Head of caudate nucleus (tissue), 42 donors: Measurements from ENCODE around the gene BBLN.
"Not testable (repeated sequence)": the region's sequence is repeated elsewhere in the genome, so short reads cannot be mapped to it uniquely, and the experiment has no call there.

Experiments used
- DNase-seq, 42 donors: peaks; one replicate each; pipeline versions ENCODE4 v3.0.0 to v3.0.0-alpha.2; 2020 to 2021; ENCODE audit warnings: mixed read lengths in 7 of 42
- intact Hi-C: fragments of 100-400 bp; cut with DNase I; formaldehyde crosslinking; loops from one replicate; pipeline ENCODE4 v1.15.0; 2022

Gene BBLN

GRCh38 chr9:128121924-128122808 is 37.9 kb upstream of the BBLN start:
- intact Hi-C loops: no loop called here
- no peak for DNase-seq

- intact Hi-C loops: no loop called here
Measured at GRCh38 chr9:128122809-128123175, 37.3 kb upstream of the BBLN start.

DNA sequence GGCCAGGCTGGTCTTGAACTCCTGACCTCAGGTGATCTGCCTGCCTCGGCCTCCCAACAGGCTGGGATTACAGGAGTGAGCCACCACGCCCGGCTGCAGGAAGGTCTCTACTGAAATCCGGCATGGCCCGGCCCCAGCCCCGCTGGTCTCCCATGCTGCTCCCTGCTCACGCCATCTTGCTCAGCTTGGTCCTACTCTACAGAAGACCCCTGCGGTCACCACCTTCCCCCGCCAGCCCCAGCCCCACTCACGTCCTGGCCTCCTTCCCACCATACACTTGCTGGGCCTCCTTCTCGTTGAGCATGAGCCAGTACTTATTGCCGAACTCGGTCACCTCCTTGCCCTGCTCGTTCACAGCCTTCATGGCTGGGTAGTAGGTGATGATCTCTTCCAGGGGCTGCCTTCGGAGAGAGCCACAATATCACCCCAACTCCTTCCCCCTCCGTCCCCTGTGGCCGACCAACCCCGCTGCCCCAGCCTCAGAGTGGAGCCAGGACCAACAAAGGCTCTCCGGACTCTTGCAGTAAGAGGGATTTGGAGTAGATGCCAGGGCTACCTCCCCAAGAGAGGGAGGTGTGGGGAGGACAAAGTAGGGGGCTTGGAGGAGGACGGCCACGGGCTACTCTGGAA is 36.5 kb upstream of the BBLN start:
- no peak for DNase-seq
- intact Hi-C loops: no loop called here

More at GRCh38 chr9:128122809-128123175, 37.3 kb upstream of the BBLN start:
- no peak for DNase-seq

- intact Hi-C loops: no loop called here
- DNase-seq: no peak
Measured at GRCh38 chr9:128124451-128124850, 35.6 kb upstream of the BBLN start.

GRCh38 chr9:128124873-128125579 is 35.0 kb upstream of the BBLN start:
- peak; percentile 51 to 84 (median 72) for DNase-seq
- intact Hi-C loops: no loop called here

DNA sequence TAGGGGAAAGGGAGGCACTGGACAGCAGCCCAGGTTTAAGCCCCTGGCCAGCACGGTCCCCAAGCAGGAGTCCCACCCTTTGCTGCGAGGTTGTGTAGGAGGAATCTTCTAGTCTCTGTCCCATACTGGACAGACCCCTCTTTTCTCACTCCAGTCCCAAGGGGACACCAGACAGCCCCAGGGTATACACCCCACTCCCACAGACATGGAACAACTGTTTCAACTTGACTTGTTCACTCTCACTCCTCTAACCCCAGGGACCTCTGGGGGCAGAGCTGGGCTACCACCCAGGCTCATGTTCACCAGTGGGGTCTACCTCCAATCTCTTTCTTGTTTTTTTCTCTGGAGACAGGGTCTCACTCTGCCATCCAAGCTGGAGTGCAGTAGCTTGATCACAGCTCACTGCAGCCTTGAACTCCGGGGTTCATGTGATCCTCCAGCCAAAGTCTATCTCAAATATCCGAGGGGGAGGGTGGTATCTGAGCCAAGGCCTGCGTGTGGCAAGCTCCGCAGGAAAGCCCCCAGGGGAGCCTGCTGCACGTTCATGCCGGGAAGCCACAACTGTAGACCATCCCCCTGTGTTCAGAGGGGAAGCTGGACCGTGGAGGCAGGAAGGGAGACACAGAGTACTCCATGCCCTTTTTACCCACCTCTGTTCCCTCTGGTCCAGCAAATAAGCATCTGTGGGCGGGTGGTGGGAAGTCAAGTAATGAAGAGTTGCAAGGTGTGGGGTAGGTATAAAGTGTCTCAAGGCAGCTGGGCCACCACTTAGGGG is 34.3 kb upstream of the BBLN start:
- intact Hi-C loops: no loop called here
- DNase-seq: no peak

- peak; percentile 63 to 94 (median 88) for DNase-seq
- intact Hi-C loops: no loop called here
Measured at GRCh38 chr9:128127568-128127989, 32.5 kb upstream of the BBLN start, which contains the start of gene PTGES2. Gene PTGES2, minus strand, starts transcription at chr9:128127729. Its CDS starts 12 bp downstream, at chr9:128127717.

DNA sequence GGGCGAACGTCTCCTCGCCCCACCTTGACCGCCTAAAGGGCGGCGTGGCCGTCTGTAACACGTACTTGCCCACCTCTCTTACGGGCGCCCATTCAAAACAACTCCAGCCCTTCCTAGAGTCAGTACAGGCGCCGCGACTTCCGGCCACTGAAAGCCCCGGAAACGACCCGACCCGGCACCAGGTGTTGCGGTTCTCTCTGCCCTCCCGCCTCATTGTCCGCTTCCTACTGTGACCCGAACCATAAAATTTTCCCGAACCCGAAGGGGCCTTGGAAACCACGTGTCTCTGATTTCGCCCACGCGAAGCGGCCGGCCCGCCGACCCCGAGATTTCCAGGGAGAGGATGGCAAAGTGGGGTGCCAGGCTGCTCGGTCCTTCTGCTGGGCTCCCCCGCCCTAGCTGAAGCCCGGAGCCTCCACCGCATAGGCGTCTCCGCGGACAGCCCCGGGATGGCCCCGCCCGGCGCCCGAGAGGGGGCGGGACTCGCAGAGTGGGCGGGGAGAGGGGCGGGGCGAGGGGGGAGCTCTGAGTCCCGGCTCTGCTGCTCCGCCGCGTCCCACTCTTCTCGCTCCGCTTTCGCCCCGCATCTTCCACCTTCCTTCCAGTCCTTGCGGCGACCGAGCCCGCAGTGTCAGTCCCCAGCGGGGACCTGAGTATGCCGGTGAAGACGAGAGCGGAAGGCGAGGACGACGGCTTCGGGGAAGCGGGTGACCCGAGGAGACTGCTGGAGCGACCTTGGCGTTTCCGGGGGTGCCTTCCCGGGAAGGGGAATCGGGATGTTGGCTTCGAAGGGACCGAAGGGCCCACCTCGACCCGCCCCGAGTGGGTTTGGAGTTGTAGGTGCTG is 31.9 kb upstream of the BBLN start:
- intact Hi-C loops: no loop called here
- peak; percentile 67 to 94 (median 87) for DNase-seq

GRCh38 chr9:128128836-128129590 is 31.1 kb upstream of the BBLN start:
- peak in 3 of 42 donors; percentile 25 to 33 (median 30) for DNase-seq
- intact Hi-C loops: no loop called here

DNA sequence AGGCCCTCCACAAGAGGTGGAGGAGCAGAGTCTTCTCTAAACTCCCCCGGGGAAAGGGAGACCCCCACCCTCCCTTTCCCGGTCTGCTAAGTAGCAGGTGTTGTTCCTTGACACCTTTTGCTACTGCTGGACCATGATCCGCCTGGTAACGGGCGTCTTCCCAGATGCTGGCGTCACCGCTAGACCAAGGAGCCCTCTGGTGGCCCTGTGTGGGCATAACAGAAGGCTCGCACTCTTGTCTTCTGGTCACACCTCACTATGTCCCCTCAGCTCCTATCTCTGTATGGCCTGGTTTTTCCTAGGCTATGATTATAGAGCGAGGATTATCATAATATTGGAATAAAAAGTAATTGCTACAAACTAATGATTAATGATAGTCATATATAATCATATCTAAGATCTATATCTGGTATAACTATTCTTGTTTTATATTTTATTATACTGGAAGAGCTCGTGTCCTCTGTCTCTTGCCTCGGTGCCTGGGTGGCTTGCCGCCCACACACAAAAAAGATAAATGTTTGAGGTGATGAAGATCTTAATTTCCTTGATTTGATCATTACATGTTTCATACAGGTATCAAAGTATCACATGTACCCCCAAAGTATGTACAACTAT is 30.0 kb upstream of the BBLN start:
- DNase-seq: peak in 41 of 42 donors; percentile 33 to 86 (median 64)
- intact Hi-C loops: not testable (repeated sequence)

GRCh38 chr9:128130651-128131050 is 29.4 kb upstream of the BBLN start:
- DNase-seq, intact Hi-C loops: not testable (repeated sequence)

- intact Hi-C loops, DNase-seq: not testable (repeated sequence)
Measured at GRCh38 chr9:128131346-128131745, 28.7 kb upstream of the BBLN start.

- DNase-seq, intact Hi-C loops: not testable (repeated sequence)
Measured at GRCh38 chr9:128132139-128132538, 27.9 kb upstream of the BBLN start.

GRCh38 chr9:128135561-128135960 is 24.5 kb upstream of the BBLN start:
- not testable (repeated sequence) for DNase-seq

GRCh38 chr9:128136816-128137793 is 23.0 kb upstream of the BBLN start:
- intact Hi-C loops: no loop called here
- DNase-seq: no peak

More at GRCh38 chr9:128135561-128135960, 24.5 kb upstream of the BBLN start:
- intact Hi-C loops: not testable (repeated sequence)

DNA sequence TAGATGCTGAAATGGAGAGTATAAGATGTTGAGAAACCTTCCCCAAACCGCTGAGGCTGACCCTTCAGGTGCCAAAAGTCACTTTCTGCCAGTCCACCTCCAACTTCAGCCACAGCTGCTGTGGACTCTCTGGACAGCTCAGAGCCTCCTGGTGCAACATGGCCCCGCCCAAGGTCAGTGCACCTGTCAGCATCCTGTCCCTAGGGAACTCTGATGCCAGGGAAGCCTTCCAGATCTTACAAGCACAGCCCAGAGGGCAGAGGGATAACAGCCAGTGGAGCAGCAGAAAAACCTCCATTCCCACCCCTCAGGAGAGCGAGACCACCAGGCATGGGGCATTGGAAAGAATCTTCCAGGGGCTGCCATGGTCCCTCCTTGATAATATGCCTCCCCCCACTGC is 22.1 kb upstream of the BBLN start:
- no peak for DNase-seq
- intact Hi-C loops: no loop called here
